Measurements from ENCODE around the gene AGAP1. TPM values are rescaled to one million over a fixed set of nuclear protein-coding genes. Genes with fewer than 3 reads are reported as not detected.

AGAP1 gene
- total and polyA plus RNA-seq, 7 donors = 4.2 to 21.6 (median 16.6) TPM

DNA sequence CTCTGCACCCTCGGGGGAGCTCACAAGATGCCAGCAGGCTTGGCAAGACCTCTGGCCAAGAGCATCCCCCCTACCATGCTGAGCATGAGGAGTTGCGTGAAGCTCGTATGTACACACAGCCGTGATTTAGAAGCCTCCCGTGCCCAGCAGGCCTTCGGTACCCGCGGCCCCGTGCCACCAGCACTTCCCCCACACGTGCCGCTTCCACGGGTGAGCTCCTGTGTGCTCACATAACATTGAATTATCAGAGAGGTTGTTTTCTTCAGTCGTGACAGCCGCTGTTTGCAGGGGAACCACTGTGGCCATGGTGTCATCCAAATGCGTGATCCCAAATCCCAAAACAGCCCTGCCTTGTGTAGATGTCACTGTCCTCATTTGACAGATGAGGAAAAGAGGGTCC is 621.1 kb downstream of the AGAP1 start:
- Histone ChIP-seq H3K27me3 (ENCODE audit: insufficient read depth in 3 of 3, low read length in 2 of 3) (no peaks in the 10 kb centered on the region), H3K4me3 (no peak overlapping the region), H3K4me1 (no peaks in the 10 kb centered on the region), H3K27ac (no peak overlapping the region), H3K9me3 (no peaks in the 10 kb centered on the region), H3K36me3 (ENCODE audit: insufficient read depth in 1 of 2, low read depth in 1 of 2) (no peaks in the 10 kb centered on the region)
- intact Hi-C loops (cut with DNase I) = no loop called here
- DNase-seq (no peak), ATAC-seq (no peak)
- WGBS, 3 donors = 83 to 90% (median 88%) methylated on average over 15 of the region's 15 CpGs
- TF ChIP-seq, protein P1, sequence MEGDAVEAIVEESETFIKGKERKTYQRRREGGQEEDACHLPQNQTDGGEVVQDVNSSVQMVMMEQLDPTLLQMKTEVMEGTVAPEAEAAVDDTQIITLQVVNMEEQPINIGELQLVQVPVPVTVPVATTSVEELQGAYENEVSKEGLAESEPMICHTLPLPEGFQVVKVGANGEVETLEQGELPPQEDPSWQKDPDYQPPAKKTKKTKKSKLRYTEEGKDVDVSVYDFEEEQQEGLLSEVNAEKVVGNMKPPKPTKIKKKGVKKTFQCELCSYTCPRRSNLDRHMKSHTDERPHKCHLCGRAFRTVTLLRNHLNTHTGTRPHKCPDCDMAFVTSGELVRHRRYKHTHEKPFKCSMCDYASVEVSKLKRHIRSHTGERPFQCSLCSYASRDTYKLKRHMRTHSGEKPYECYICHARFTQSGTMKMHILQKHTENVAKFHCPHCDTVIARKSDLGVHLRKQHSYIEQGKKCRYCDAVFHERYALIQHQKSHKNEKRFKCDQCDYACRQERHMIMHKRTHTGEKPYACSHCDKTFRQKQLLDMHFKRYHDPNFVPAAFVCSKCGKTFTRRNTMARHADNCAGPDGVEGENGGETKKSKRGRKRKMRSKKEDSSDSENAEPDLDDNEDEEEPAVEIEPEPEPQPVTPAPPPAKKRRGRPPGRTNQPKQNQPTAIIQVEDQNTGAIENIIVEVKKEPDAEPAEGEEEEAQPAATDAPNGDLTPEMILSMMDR (IDR thresholded peaks at IDR 0.05) = no peak

DNA sequence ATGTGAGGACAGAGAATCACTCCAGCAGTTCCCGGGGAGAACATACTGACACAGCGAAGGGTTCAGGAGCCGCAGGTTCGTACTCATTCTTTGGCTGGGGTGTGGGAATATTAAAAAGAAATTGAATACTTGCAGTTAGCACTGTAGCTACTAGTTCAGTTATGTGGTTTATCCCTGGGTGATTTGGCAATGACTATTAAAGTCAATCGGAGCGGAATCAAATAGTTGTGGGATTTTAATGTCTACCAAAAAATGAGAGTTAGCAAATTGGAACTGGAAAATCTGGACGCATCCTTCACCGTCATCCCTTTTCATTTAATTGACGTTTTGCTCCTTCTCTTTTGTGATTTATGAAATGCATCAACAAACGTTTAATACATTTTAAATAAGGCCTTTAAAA is 623.6 kb downstream of the AGAP1 start:
- ATAC-seq (no peak), DNase-seq (no peak)
- Histone ChIP-seq H3K4me1 (no peaks in the 10 kb centered on the region), H3K4me3 (no peak overlapping the region), H3K9me3 (no peaks in the 10 kb centered on the region), H3K36me3 (ENCODE audit: insufficient read depth in 1 of 2, low read depth in 1 of 2) (no peaks in the 10 kb centered on the region), H3K27ac (no peak overlapping the region), H3K27me3 (ENCODE audit: insufficient read depth in 3 of 3, low read length in 2 of 3) (no peaks in the 10 kb centered on the region)
- intact Hi-C loops (cut with DNase I) = no loop called here
- 83 to 85% (median 84%) methylated on average over 10 of the region's 10 CpGs for WGBS, 3 donors
- TF ChIP-seq, protein P1 (IDR thresholded peaks at IDR 0.05) = no peak

DNA sequence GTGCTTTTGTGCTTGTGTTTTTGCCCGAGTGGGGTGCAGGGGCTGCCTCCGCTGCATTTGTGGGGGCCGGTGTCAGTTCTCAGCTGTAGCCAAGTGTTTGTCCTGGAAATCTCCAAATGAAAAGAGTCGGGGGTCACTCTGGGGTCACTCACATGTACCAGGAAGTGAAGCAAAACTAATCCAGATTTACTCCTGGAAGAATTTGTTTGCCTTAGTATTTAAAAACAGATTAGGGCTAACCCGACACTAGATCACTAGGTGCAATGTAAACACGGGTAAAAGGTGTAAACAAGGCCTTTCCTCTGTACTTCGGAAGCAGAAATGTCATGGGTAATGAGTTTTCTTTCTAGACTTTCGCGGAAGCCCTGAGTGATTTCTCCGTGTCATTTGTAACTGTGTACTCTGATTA is 624.0 kb downstream of the AGAP1 start:
- intact Hi-C loops (cut with DNase I) = no loop called here
- H3K27me3 ChIP-seq (ENCODE audit: insufficient read depth in 3 of 3, low read length in 2 of 3) = no peaks in the 10 kb centered on the region
- DNase-seq (no peak), ATAC-seq (no peak)
- no peaks in the 10 kb centered on the region for H3K9me3 ChIP-seq
- 66 to 82% (median 79%) methylated on average over 10 of the region's 10 CpGs for WGBS, 3 donors
- no peaks in the 10 kb centered on the region for H3K36me3 ChIP-seq (ENCODE audit: insufficient read depth in 1 of 2, low read depth in 1 of 2)
- TF ChIP-seq, protein P1 (IDR thresholded peaks at IDR 0.05) = no peak
- no peak overlapping the region for H3K27ac ChIP-seq
- H3K4me3 ChIP-seq = no peak overlapping the region
- H3K4me1 ChIP-seq = no peaks in the 10 kb centered on the region

DNA sequence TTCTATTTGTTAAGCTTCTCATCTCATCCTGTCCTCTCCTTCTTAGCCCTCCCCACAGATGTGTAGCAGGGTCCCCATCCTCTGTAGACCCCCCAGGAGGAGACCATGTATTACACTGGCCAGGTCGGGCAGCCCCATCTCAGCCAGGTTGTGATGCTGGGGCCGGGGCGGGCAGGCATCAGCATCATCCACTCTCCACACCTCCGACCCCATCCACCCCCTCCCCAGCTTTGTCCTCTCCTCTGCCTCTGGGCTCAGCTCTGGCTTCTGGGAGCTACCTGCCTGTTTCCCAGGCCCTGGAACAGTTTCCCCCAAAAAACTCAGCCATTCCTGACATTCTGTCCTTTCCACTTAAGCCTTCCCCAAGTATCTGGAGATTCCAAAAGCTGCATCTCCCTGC is 625.2 kb downstream of the AGAP1 start:
- TF ChIP-seq, protein P1 (IDR thresholded peaks at IDR 0.05) = no peak
- ATAC-seq (no peak), DNase-seq (no peak)
- intact Hi-C loops (cut with DNase I) = no loop called here
- Histone ChIP-seq H3K9me3 (no peaks in the 10 kb centered on the region), H3K36me3 (ENCODE audit: insufficient read depth in 1 of 2, low read depth in 1 of 2) (peaks cover 0 to 5% of the 10 kb centered on the region in 2 donors), H3K4me1 (no peaks in the 10 kb centered on the region), H3K27ac (no peak overlapping the region), H3K4me3 (no peak overlapping the region), H3K27me3 (ENCODE audit: insufficient read depth in 3 of 3, low read length in 2 of 3) (no peaks in the 10 kb centered on the region)
- 86 to 91% (median 89%) methylated on average over 4 of the region's 4 CpGs for WGBS, 3 donors

DNA sequence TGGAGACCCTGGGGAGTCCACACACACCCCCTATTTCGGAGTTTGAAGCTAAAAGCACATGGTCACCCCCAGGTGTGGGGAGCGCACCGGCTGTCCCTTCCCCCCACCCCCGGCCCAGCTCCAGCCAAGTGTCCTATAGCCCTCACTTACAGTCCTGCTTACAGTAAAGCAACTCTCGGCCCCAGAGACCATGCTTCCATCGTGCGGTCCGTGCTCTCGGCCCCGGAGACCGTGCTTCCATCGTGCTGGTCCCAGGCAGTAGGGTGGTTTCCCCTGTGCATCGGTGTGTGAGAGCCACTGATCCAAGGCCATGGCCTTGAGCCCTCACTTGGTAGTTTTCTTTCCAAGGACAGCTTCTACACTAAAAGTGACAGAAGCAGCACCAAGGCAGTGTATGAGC is 625.6 kb downstream of the AGAP1 start:
- Histone ChIP-seq H3K9me3 (no peaks in the 10 kb centered on the region), H3K4me3 (no peak overlapping the region), H3K4me1 (no peaks in the 10 kb centered on the region), H3K27ac (no peak overlapping the region), H3K27me3 (ENCODE audit: insufficient read depth in 3 of 3, low read length in 2 of 3) (no peaks in the 10 kb centered on the region), H3K36me3 (ENCODE audit: insufficient read depth in 1 of 2, low read depth in 1 of 2) (peaks cover 0 to 9% of the 10 kb centered on the region in 2 donors)
- TF ChIP-seq, protein P1 (IDR thresholded peaks at IDR 0.05) = no peak
- WGBS, 3 donors = 85 to 89% (median 87%) methylated on average over 13 of the region's 13 CpGs
- no peak for DNase-seq
- ATAC-seq = no peak
- intact Hi-C loops (cut with DNase I) = no loop called here
